OCI-LY3 (cell line): ENCODE data around the gene DEPDC5.

Experiments used
- EZH2phosphoT487 ChIP-seq: fragments of 200-600 bp; shearing (Covaris generic); IDR thresholded peaks from 2 replicates; pipeline ENCODE4 v1.6.1; 2018; ENCODE audit warnings: antibody characterized with exemption, mixed run types, low read depth
- TF ChIP-seq, protein P1 (sequence below): fragments of 200-600, 300-600 bp; sonication (generic); IDR thresholded peaks from 2 replicates; pipeline ENCODE4 v1.5.1; 2014; ENCODE audit warnings: antibody characterized with exemption, low read length, low read depth

DNA sequence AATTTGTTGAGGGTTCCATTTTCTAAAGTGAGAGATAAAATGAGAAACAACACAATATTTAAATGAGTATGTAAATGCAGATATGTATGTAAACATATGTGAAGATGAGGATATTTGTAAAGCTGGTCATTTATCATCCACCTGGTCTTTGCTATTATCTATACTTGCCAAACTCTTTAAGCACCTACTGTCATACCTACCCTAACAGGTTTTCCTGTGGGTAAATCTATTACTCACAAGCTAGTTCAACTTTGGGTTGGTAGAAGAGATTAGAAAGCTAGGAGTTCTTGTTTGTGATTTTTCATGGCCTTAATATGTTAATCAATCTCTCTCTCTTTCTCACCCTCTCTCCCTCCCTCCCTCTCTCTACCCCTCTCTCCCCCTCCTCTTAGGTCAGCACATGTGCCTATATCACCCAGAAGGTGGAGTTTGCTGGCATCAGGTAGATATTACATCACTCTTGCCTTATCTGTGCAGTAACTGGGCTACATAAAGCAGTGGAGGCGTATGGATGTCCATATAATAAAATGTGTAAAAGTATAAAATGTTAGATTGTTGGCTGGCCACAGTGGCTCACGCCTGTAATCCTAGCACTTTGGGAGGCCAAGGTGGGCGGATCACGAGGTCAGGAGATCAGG lies 14.7 kb downstream of the DEPDC5 start:
- TF ChIP-seq, protein P1, sequence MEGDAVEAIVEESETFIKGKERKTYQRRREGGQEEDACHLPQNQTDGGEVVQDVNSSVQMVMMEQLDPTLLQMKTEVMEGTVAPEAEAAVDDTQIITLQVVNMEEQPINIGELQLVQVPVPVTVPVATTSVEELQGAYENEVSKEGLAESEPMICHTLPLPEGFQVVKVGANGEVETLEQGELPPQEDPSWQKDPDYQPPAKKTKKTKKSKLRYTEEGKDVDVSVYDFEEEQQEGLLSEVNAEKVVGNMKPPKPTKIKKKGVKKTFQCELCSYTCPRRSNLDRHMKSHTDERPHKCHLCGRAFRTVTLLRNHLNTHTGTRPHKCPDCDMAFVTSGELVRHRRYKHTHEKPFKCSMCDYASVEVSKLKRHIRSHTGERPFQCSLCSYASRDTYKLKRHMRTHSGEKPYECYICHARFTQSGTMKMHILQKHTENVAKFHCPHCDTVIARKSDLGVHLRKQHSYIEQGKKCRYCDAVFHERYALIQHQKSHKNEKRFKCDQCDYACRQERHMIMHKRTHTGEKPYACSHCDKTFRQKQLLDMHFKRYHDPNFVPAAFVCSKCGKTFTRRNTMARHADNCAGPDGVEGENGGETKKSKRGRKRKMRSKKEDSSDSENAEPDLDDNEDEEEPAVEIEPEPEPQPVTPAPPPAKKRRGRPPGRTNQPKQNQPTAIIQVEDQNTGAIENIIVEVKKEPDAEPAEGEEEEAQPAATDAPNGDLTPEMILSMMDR = no peak
- TF ChIP-seq EZH2phosphoT487 = no peak
